Astrocyte of the cerebellum (primary cell): ENCODE results near the gene KCNK10.

Experiments
- DNase-seq: peaks from one replicate; pipeline ENCODE4 v3.0.0-alpha.2; 2011; ENCODE audit warnings: low read depth
- H3K4me3 ChIP-seq: 2 replicates; pipeline ENCODE4 v1.5.1; 2011; ENCODE audit warnings: mild to moderate bottlenecking, low read depth, low read length, moderate library complexity
- CTCF ChIP-seq: IDR thresholded peaks from 2 replicates; pipeline ENCODE4 v1.5.1; 2012; ENCODE audit warnings: low read length, low read depth, moderate library complexity, mild to moderate bottlenecking; ENCODE audit errors: missing control alignments
- in situ Hi-C: cut with HindIII; loops from 2 replicates; pipeline ENCODE4 v1.10.0; 2017; ENCODE audit warnings: low sequenced_read_pairs

The KCNK10 gene

DNA sequence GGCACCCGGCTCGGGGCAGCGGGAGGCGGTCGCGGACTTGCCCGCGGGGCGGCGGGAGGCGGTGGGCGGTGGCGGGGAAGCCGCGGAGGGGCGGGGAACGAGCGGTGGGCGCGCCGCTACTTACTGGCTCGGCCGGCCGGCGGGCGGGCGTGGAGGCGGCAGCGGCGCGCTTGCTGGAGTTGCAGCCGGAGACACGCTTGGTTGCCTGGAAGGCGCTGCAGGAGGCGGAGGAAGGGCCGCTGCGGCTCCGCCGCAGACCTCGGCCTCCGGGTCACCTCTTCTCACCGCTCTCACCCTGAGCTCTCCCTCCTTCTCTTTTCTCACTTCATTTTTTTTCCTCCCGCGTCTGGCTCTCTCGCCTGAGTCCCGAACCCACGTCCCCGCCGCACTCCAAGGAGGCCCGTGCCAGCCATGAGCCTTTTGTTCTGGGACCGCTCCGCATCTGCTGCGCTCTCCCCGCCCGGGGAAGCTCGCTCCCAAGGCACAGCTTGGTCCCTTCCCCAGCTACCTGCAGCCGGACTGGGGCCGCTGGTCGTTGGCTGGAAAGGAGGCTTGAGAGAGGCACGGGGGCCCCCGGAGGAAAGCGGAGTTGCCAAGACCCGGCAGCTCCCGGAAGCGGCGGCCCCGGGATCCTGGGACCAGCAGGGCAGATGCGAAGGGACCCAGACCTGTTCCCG, 592 bp upstream of the KCNK10 start:
- no peak for TF ChIP-seq CTCF
- DNase-seq, result no peak
- peak overlapping the region; percentile 30 for H3K4me3 ChIP-seq
- in situ Hi-C loops, result no loop called here

GRCh38 chr14:88322504-88323085, 474 bp downstream of the KCNK10 start:
- no peak for TF ChIP-seq CTCF
- H3K4me3 ChIP-seq, result peak overlapping the region; percentile 30
- no peak for DNase-seq
- in situ Hi-C loops, result no loop called here

GRCh38 chr14:88321692-88322503, 1.2 kb downstream of the KCNK10 start:
- no peak for DNase-seq
- TF ChIP-seq CTCF, result no peak
- no peak overlapping the region for H3K4me3 ChIP-seq
- in situ Hi-C loops, result no loop called here

GRCh38 chr14:88318406-88318805, 4.7 kb downstream of the KCNK10 start:
- in situ Hi-C loops, result no loop called here

DNA sequence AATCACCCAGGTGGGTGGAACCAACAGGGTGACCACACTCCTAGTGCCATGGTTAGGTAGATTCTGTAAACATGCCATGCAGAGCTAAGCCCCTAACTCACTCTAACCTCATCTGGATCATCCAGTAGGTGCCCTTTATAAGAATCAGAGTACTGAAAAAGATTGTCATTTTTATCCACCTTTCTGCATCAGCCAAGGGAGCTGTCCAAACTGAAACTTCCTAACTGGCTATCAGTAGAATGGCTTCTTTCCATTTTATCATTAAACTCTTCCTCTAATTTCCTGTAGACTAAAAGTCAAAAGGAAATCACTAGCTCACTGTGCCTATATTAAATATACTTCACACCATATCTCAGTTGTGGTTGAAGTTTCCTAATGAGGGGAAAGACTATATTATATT, 6.5 kb downstream of the KCNK10 start:
- no peak for DNase-seq
- no peak for TF ChIP-seq CTCF
- no peak overlapping the region for H3K4me3 ChIP-seq
- in situ Hi-C loops, result no loop called here

More at GRCh38 chr14:88318406-88318805, 4.7 kb downstream of the KCNK10 start:
- H3K4me3 ChIP-seq, result no peak overlapping the region
- no peak for TF ChIP-seq CTCF
- no peak for DNase-seq

GRCh38 chr14:88312257-88312656, 10.8 kb downstream of the KCNK10 start:
- in situ Hi-C loops, result no loop called here
- TF ChIP-seq CTCF, result no peak
- H3K4me3 ChIP-seq, result no peak overlapping the region

More at GRCh38 chr14:88312257-88312656, 10.8 kb downstream of the KCNK10 start:
- DNase-seq, result no peak
